Bronchial epithelial cell (primary cell): Measurements from ENCODE around the gene BCAR1. TPM values are rescaled to one million over a fixed set of nuclear protein-coding genes. Genes with fewer than 3 reads are reported as not detected.

Source experiments
- DNase-seq: peaks from one replicate; pipeline ENCODE4 v3.0.0-alpha.2; 2010; ENCODE audit warnings: low read depth
- FAIRE-seq: peaks from 2 replicates; lab custom pipeline; 2011; peaks lifted over from hg19 to GRCh38; lab: Jason Lieb, UNC
- H3K27me3 ChIP-seq: 2 replicates; pipeline ENCODE4 v1.5.1; 2011; ENCODE audit warnings: low read length; ENCODE audit not compliant: control insufficient read depth, insufficient read depth
- H3K36me3 ChIP-seq: 2 replicates; pipeline ENCODE4 v1.5.1; 2011; ENCODE audit warnings: low read length; ENCODE audit not compliant: control insufficient read depth, insufficient read depth
- H3K4me3 ChIP-seq: 2 replicates; pipeline ENCODE4 v1.5.1; 2011; ENCODE audit warnings: mild to moderate bottlenecking, low read depth, low read length, control low read depth
- CTCF ChIP-seq: IDR thresholded peaks from 2 replicates; pipeline ENCODE4 v1.5.1; 2011; ENCODE audit warnings: mild to moderate bottlenecking, moderate library complexity, low read length, control low read depth, inconsistent platforms; ENCODE audit not compliant: insufficient read depth, severe bottlenecking
- total RNA-seq: library from RNA; depleted of rRNA; stranded (reverse); fragments of >200 nt; gene quantifications from 2 replicates; pipeline ENCODE4 v1.2.1, GENCODE V29; 2014

The BCAR1 gene
- total RNA-seq, 1 donor from 2014 or later = 44.2 TPM

GRCh38 chr16:75236232-75236631 is 15.2 kb downstream of the BCAR1 start:
- peaks cover 21% of the 10 kb centered on the region for H3K36me3 ChIP-seq
- DNase-seq (no peak), FAIRE-seq (no peak)
- no peak for TF ChIP-seq CTCF
- H3K4me3 ChIP-seq = no peak overlapping the region
- H3K27me3 ChIP-seq = no peaks in the 10 kb centered on the region

- FAIRE-seq (no peak), DNase-seq (no peak)
- TF ChIP-seq CTCF = no peak
- Histone ChIP-seq H3K36me3 (peaks cover 19% of the 10 kb centered on the region), H3K27me3 (no peaks in the 10 kb centered on the region), H3K4me3 (no peak overlapping the region)
Measured at GRCh38 chr16:75235721-75236193, 15.7 kb downstream of the BCAR1 start.

- FAIRE-seq (no peak), DNase-seq (no peak)
- H3K27me3 ChIP-seq = no peaks in the 10 kb centered on the region
- peaks cover 19% of the 10 kb centered on the region for H3K36me3 ChIP-seq
- no peak for TF ChIP-seq CTCF
- no peak overlapping the region for H3K4me3 ChIP-seq
Measured at GRCh38 chr16:75234856-75235696, 16.3 kb downstream of the BCAR1 start.

GRCh38 chr16:75233611-75233938 is 17.8 kb downstream of the BCAR1 start:
- FAIRE-seq = no peak

GRCh38 chr16:75231570-75231969 is 19.9 kb downstream of the BCAR1 start:
- DNase-seq = no peak
- H3K36me3 ChIP-seq = peaks cover 21% of the 10 kb centered on the region
- FAIRE-seq = no peak

More at GRCh38 chr16:75233611-75233938, 17.8 kb downstream of the BCAR1 start:
- Histone ChIP-seq H3K4me3 (no peak overlapping the region), H3K36me3 (peaks cover 25% of the 10 kb centered on the region), H3K27me3 (no peaks in the 10 kb centered on the region)
- TF ChIP-seq CTCF = no peak
- DNase-seq = no peak

More at GRCh38 chr16:75231570-75231969, 19.9 kb downstream of the BCAR1 start:
- no peak overlapping the region for H3K4me3 ChIP-seq
- no peaks in the 10 kb centered on the region for H3K27me3 ChIP-seq
- TF ChIP-seq CTCF = no peak
